Natural killer cell (primary cell): ENCODE data around the gene ITGAV. TPM values are rescaled to one million over a fixed set of nuclear protein-coding genes. Genes with fewer than 3 reads are reported as not detected.

ENCODE experiments used
- ATAC-seq, 3 donors: fragments of 150-1000 bp in 2 of 3; fragments of 200-7000 bp in 1 of 3; cut with Tn5 transposase; 1 replicate in 1 of 3; 2 replicates in 2 of 3; pipeline ENCODE4 v1.10.0; 2021; ENCODE audit warnings: mild to moderate bottlenecking in 2 of 3, moderate library complexity in 2 of 3
- DNase-seq, 2 donors: peaks; one replicate each; pipeline versions ENCODE4 v3.0.0 to v3.0.0-alpha.2; 2013 to 2021; ENCODE audit warnings: mixed read lengths in 1 of 2
- H3K27ac ChIP-seq: one replicate; pipeline ENCODE4 v1.5.1; 2013; ENCODE audit warnings: mild to moderate bottlenecking, low read length
- H3K27me3 ChIP-seq: one replicate; pipeline ENCODE4 v1.6.1; 2013; ENCODE audit warnings: low read length; ENCODE audit not compliant: control insufficient read depth, insufficient read depth
- H3K36me3 ChIP-seq: one replicate; pipeline ENCODE4 v1.6.1; 2013; ENCODE audit warnings: low read length; ENCODE audit not compliant: control insufficient read depth, insufficient read depth
- H3K4me1 ChIP-seq: one replicate; pipeline ENCODE4 v1.6.1; 2013; ENCODE audit warnings: low read length; ENCODE audit not compliant: control insufficient read depth, insufficient read depth
- H3K4me3 ChIP-seq: one replicate; pipeline ENCODE4 v1.5.1; 2013; ENCODE audit warnings: low read length
- H3K9me3 ChIP-seq: one replicate; pipeline ENCODE4 v1.6.1; 2013; ENCODE audit warnings: low read length; ENCODE audit not compliant: control insufficient read depth, insufficient read depth
- H3K27ac Mint-ChIP-seq, 2 donors: one replicate each; pipeline ENCODE4 v1.8.0; 2022; ENCODE audit warnings: mild to moderate bottlenecking in 2 of 2, mixed read lengths in 2 of 2, moderate library complexity in 1 of 2
- H3K27me3 Mint-ChIP-seq, 2 donors: one replicate each; pipeline ENCODE4 v1.8.0; 2022; ENCODE audit warnings: low read depth in 2 of 2, mixed read lengths in 2 of 2
- H3K36me3 Mint-ChIP-seq: one replicate; pipeline ENCODE4 v1.8.0; 2022; ENCODE audit warnings: mixed read lengths
- H3K4me1 Mint-ChIP-seq, 2 donors: one replicate each; pipeline ENCODE4 v1.8.0; 2022; ENCODE audit warnings: mixed read lengths in 2 of 2
- H3K4me3 Mint-ChIP-seq: one replicate; pipeline ENCODE4 v1.8.0; 2022; ENCODE audit warnings: mild to moderate bottlenecking, moderate library complexity, mixed read lengths
- H3K9me3 Mint-ChIP-seq, 2 donors: one replicate each; pipeline ENCODE4 v1.8.0; 2022; ENCODE audit warnings: mixed read lengths in 2 of 2
- CTCF ChIP-seq: fragments of 200-600 bp; IDR thresholded peaks from one replicate; pipeline ENCODE4 v1.8.0; 2022; ENCODE audit warnings: antibody characterized with exemption
- WGBS: methylation state at CpG from one replicate; pipeline ENCODE4 v1.1.7; 2013; ENCODE audit warnings: missing lambda C conversion rate; ENCODE audit not compliant: insufficient coverage; 5-methylcytosine and 5-hydroxymethylcytosine counted together
- intact Hi-C: fragments of 100-400 bp; cut with micrococcal nuclease; formaldehyde crosslinking; loops from one replicate; pipeline ENCODE4 v1.14.2; 2022
- total RNA-seq, 4 donors: library from RNA; stranded (reverse); fragments of 120-200 nt in 1 of 4; gene quantifications; one replicate each; pipeline versions ENCODE4 v1.2.3 to v1.2.4, GENCODE V29; 2013 to 2022

The ITGAV gene
- total RNA-seq, 3 donors from 2014 or later (not counting 1 experiment from before 2014, with no cell fraction given): 10.7 to 14.7 (median 12.0) TPM

GRCh38 chr2:186714611-186715010 lies 124.8 kb downstream of the ITGAV start:
- H3K4me3 Mint-ChIP-seq: no peak overlapping the region
- H3K4me1 ChIP-seq: no peaks in the 10 kb centered on the region
- H3K4me3 ChIP-seq: no peak overlapping the region
- no peaks in the 10 kb centered on the region for H3K27me3 ChIP-seq
- ATAC-seq: no peak
- intact Hi-C loops: no loop called here
- H3K9me3 ChIP-seq: no peaks in the 10 kb centered on the region
- no peak overlapping the region for H3K27ac ChIP-seq
- WGBS: 87% methylated on average over 2 of the region's 2 CpGs
- no peaks in the 10 kb centered on the region for H3K36me3 Mint-ChIP-seq
- H3K36me3 ChIP-seq: no peaks in the 10 kb centered on the region
- no peak overlapping the region for H3K27ac Mint-ChIP-seq
- no peaks in the 10 kb centered on the region for H3K9me3 Mint-ChIP-seq
- H3K4me1 Mint-ChIP-seq: no peaks in the 10 kb centered on the region
- TF ChIP-seq CTCF: no peak
- DNase-seq: no peak
- no peaks in the 10 kb centered on the region for H3K27me3 Mint-ChIP-seq

GRCh38 chr2:186716004-186716403 lies 126.1 kb downstream of the ITGAV start:
- intact Hi-C loops: no loop called here
- WGBS: no CpG with 5 or more reads among the region's 1 CpG
- H3K4me3 ChIP-seq: no peak overlapping the region
- TF ChIP-seq CTCF: no peak
- H3K27me3 ChIP-seq: no peaks in the 10 kb centered on the region
- no peaks in the 10 kb centered on the region for H3K9me3 ChIP-seq
- no peaks in the 10 kb centered on the region for H3K36me3 Mint-ChIP-seq
- no peaks in the 10 kb centered on the region for H3K9me3 Mint-ChIP-seq
- H3K27ac ChIP-seq: no peak overlapping the region
- ATAC-seq: no peak
- no peaks in the 10 kb centered on the region for H3K4me1 ChIP-seq
- DNase-seq: no peak
- H3K27ac Mint-ChIP-seq: no peak overlapping the region
- H3K4me1 Mint-ChIP-seq: no peaks in the 10 kb centered on the region
- no peaks in the 10 kb centered on the region for H3K27me3 Mint-ChIP-seq
- H3K36me3 ChIP-seq: no peaks in the 10 kb centered on the region
- H3K4me3 Mint-ChIP-seq: no peak overlapping the region

GRCh38 chr2:186716899-186717298 lies 127.0 kb downstream of the ITGAV start:
- no peaks in the 10 kb centered on the region for H3K9me3 Mint-ChIP-seq
- H3K4me1 ChIP-seq: no peaks in the 10 kb centered on the region
- no peak for ATAC-seq

More at GRCh38 chr2:186716899-186717298, 127.0 kb downstream of the ITGAV start:
- no peak overlapping the region for H3K27ac Mint-ChIP-seq
- H3K27me3 ChIP-seq: no peaks in the 10 kb centered on the region
- H3K27me3 Mint-ChIP-seq: no peaks in the 10 kb centered on the region
- H3K4me3 Mint-ChIP-seq: no peak overlapping the region
- no peaks in the 10 kb centered on the region for H3K9me3 ChIP-seq
- no peaks in the 10 kb centered on the region for H3K36me3 Mint-ChIP-seq
- no peaks in the 10 kb centered on the region for H3K4me1 Mint-ChIP-seq
- H3K27ac ChIP-seq: no peak overlapping the region
- no peaks in the 10 kb centered on the region for H3K36me3 ChIP-seq
- 95% methylated on average over 2 of the region's 2 CpGs for WGBS
- intact Hi-C loops: no loop called here
- no peak overlapping the region for H3K4me3 ChIP-seq
- no peak for DNase-seq
- no peak for TF ChIP-seq CTCF
